Measurements from ENCODE around the gene MLLT10. TPM values are rescaled to one million over a fixed set of nuclear protein-coding genes. Genes with fewer than 3 reads are reported as not detected.
"Not testable (repeated sequence)": the region's sequence is repeated elsewhere in the genome, so short reads cannot be mapped to it uniquely, and the experiment has no call there.

Gene MLLT10
- total RNA-seq, 2 experiments from 2014 or later: 44.1 to 47.2 TPM

DNA sequence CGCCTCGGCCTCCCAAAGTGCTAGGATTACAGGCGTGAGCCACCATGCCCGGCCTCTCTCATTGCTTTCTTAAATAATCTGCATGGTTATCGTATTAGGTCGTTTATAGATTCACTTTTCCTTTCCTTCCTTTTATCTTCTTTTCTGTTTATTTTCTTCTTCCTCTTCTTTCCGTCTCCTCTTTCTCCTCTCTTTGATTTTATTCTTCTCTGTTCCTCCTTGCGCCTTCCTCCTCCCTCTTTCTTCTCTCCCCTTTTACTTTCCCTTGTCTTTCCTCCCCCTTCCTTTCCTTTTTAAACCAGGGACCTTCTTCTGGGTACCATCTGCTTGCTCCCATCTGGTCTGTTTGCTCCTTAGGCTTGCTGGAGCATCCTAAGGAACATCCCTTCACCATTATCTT is 18.6 kb downstream of the MLLT10 start:
- Mint-ChIP-seq H3K4me3 (no peak overlapping the region), H3K9me3 (no peaks in the 10 kb centered on the region), H3K27me3 (no peaks in the 10 kb centered on the region), H3K36me3 (ENCODE audit: low read depth) (peaks cover 67% of the 10 kb centered on the region), H3K4me1 (peaks cover 21% of the 10 kb centered on the region), H3K27ac (no peak overlapping the region)
- no peak for DNase-seq
- ChIA-PET POLR2A (no interaction called here), CTCF (no interaction called here)

DNA sequence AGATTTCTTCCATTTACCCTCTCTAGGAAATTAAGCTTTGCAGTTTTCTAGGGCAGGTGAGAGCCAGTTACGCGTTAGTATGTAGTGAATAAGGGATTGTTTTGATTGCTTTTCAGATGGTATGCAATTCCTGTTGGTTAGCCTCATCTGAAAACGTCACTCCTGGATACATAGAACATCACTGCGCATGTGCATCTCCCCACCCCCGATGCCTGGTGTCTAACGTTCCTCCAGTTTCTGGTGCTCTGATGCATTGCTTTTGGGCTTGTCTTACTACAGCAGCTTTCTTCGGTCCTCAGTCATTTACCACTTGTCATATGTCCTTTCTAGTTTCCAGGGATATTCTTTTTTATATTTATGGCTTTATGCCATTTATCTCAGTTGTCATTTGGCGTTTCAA is 22.5 kb downstream of the MLLT10 start:
- Mint-ChIP-seq H3K9me3 (no peaks in the 10 kb centered on the region), H3K27me3 (no peaks in the 10 kb centered on the region), H3K36me3 (ENCODE audit: low read depth) (peaks cover 64% of the 10 kb centered on the region), H3K27ac (peak overlapping the region; percentile 52), H3K4me3 (no peak overlapping the region), H3K4me1 (peaks cover 19% of the 10 kb centered on the region)
- ChIA-PET CTCF (no interaction called here), POLR2A (no interaction called here)
- DNase-seq: no peak

DNA sequence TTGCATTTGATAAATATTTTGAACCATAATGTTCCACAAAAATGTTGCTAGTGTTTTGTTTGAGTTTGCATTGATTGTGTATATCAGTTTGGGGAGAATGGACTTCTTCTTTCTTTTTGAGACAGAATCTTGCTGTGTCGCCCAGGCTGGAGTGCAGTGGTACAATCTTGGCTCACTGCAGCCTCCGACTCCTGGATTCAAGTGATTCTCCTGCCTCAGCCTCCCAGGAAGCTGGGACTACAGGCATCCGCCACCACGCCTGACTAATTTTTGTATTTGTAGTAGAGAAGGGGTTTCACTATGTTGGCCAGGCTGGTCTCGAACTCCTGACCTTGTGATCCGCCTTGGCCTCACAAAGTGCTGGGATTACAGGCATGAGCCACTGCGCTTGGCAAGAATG is 25.0 kb downstream of the MLLT10 start:
- H3K27ac Mint-ChIP-seq, H3K4me3 Mint-ChIP-seq, H3K27me3 Mint-ChIP-seq, DNase-seq, POLR2A ChIA-PET, H3K9me3 Mint-ChIP-seq: not testable (repeated sequence)
- Mint-ChIP-seq H3K36me3 (ENCODE audit: low read depth) (peaks cover 56% of the 10 kb centered on the region), H3K4me1 (peaks cover 19% of the 10 kb centered on the region)
- CTCF ChIA-PET: interaction anchor here (0.8 to 1.7 kb wide), 2 partner anchors 9 to 17 kb away, joined by 3 to 4 read pairs; no protein-coding TSS in a partner anchor

DNA sequence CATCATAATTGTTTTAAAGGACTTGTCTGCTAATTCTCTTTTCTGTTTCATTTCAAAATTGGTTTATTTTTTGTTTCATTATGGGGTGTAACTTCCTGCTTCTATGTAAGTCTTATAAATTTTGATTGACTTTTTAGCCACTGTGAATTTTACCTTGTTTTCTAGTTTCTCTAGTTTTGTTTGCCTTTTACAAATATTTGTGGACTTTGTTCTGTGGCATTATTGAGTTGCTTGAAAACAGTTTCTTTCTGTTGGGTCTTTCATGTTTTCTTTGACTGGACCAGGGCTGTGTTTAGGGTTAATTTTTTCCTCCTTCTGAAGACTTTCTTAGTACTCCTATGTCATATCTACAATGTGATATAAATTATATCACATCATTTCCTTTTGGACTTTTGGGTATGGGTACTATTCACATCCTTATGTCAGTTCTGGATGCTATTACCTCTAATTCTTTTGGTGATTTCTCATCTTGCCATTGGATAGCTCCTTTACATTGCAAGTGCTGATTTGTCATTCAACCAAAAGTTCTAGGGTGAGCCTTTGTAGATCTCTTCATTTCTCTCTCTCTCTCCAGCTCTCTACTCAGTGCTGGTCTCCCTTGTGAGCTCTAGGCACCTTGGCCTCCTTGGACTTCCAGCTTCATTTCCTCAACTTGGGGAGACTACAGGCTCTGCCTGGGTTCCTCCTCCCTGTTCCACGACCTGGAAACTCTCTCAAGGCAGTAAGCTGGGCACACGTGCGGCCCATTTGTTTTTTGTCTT is 36.9 kb downstream of the MLLT10 start:
- peak overlapping the region; percentile 37 for H3K27ac Mint-ChIP-seq
- no peak overlapping the region for H3K4me3 Mint-ChIP-seq
- H3K9me3 Mint-ChIP-seq: peaks cover 4% of the 10 kb centered on the region
- H3K27me3 Mint-ChIP-seq: no peaks in the 10 kb centered on the region
- peaks cover 38% of the 10 kb centered on the region for H3K4me1 Mint-ChIP-seq
- no peak for DNase-seq
- POLR2A ChIA-PET: no interaction called here
- H3K36me3 Mint-ChIP-seq (ENCODE audit: low read depth): peaks cover 58% of the 10 kb centered on the region
- CTCF ChIA-PET: interaction anchor here (0.6 kb wide), 2 partner anchors 9 to 15 kb away, joined by 3 read pairs; no protein-coding TSS in a partner anchor

DNA sequence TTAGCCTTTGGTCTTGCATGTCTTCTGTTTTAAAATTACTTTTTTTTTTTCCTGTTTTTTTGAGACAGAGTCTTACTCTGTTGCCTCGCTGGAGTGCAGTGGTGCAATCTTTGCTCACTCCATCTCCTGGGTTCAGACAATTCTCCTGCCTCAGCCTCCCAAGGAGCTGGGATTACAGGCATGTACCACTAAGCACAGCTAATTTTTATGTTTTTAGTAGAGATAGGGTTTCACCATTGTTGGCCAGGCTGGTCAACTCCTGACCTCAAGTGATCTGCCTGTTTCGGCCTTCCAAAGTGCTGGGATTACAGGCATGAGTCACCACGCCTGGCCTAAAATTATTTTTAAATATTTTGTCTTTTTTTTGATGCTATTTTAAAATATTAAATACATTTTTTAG is 38.5 kb downstream of the MLLT10 start:
- peaks cover 31% of the 10 kb centered on the region for H3K4me1 Mint-ChIP-seq
- peaks cover 57% of the 10 kb centered on the region for H3K36me3 Mint-ChIP-seq (ENCODE audit: low read depth)
- H3K27me3 Mint-ChIP-seq: no peaks in the 10 kb centered on the region
- H3K9me3 Mint-ChIP-seq: peaks cover 4% of the 10 kb centered on the region
- POLR2A ChIA-PET: no interaction called here
- H3K4me3 Mint-ChIP-seq: no peak overlapping the region
- H3K27ac Mint-ChIP-seq: no peak overlapping the region
- no peak for DNase-seq
- CTCF ChIA-PET: no interaction called here

DNA sequence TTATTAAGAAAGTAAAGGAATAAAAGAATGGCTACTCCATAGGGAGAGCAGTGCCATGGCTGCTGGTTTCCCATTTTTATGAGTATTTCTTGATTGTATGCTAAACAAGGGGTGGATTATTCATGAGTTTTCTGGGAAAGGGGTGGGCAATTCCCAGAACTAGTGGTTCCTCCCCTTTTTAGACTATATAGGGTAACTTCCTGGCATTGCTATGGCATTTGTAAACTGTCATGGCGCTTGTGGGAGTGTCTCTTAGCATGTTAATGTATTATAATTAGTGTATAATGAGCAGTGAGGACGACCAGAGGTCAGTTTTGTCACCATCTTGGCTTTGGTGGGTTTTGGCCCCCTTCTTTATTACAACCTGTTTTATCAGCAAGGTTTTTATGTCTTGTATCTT is 40.5 kb downstream of the MLLT10 start:
- H3K27ac Mint-ChIP-seq, H3K4me3 Mint-ChIP-seq, CTCF ChIA-PET, H3K27me3 Mint-ChIP-seq, DNase-seq, H3K9me3 Mint-ChIP-seq, POLR2A ChIA-PET: not testable (repeated sequence)
- peaks cover 59% of the 10 kb centered on the region for H3K36me3 Mint-ChIP-seq (ENCODE audit: low read depth)
- H3K4me1 Mint-ChIP-seq: peaks cover 39% of the 10 kb centered on the region

DNA sequence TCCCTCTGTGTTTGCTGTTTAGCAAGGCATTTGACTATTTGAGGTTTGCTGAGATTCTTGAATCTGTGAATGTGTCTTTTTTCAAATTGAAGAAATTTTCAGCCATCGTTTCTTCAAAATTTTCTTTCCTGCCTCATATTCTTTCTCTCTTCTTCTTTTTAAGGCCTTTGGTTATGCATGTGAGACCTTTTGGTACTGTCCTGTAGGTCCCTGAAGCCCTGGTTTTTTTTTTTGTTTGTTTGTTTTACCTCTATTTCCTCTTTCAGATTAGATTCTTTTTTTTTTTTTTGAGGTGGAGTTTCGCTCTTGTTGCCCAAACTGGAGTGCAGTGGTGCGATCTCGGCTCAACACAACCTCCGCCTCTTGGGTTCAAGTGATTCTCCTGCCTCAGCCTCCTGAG is 45.3 kb downstream of the MLLT10 start:
- Mint-ChIP-seq H3K9me3 (peaks cover 10% of the 10 kb centered on the region), H3K4me3 (no peak overlapping the region), H3K27me3 (no peaks in the 10 kb centered on the region), H3K4me1 (peaks cover 24% of the 10 kb centered on the region), H3K36me3 (ENCODE audit: low read depth) (peaks cover 52% of the 10 kb centered on the region), H3K27ac (peak overlapping the region; percentile 37)
- no peak for DNase-seq
- CTCF ChIA-PET: interaction anchor here (0.7 kb wide), 1 partner anchor 835 kb away, joined by 3 read pairs; no protein-coding TSS in a partner anchor
- POLR2A ChIA-PET: no interaction called here

DNA sequence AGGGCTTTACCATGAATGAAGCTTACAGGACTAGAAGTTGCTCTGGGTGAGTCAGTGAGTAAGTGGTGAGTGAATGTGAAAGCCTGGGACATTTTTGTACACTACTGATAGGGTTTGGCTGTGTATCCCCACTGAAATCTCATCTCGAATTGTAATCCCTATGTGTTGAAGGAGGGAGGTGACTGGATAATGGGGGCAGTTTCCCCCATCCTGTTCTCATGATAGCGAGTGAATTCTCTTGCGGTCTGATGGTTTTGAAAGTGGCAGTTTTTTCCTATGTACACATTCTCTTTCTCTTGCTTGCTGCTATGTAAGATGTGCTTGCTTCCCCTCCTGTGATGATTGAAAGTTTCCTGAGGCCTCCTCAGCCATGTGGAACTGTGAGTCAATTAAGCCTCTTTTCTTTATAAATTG is 47.4 kb downstream of the MLLT10 start:
- H3K9me3 Mint-ChIP-seq, DNase-seq, H3K4me3 Mint-ChIP-seq, POLR2A ChIA-PET, H3K27me3 Mint-ChIP-seq, H3K27ac Mint-ChIP-seq: not testable (repeated sequence)
- CTCF ChIA-PET: interaction anchor here (0.6 kb wide), 1 partner anchor 115 kb away, joined by 3 read pairs; no protein-coding TSS in a partner anchor
- peaks cover 32% of the 10 kb centered on the region for H3K4me1 Mint-ChIP-seq
- peaks cover 47% of the 10 kb centered on the region for H3K36me3 Mint-ChIP-seq (ENCODE audit: low read depth)

DNA sequence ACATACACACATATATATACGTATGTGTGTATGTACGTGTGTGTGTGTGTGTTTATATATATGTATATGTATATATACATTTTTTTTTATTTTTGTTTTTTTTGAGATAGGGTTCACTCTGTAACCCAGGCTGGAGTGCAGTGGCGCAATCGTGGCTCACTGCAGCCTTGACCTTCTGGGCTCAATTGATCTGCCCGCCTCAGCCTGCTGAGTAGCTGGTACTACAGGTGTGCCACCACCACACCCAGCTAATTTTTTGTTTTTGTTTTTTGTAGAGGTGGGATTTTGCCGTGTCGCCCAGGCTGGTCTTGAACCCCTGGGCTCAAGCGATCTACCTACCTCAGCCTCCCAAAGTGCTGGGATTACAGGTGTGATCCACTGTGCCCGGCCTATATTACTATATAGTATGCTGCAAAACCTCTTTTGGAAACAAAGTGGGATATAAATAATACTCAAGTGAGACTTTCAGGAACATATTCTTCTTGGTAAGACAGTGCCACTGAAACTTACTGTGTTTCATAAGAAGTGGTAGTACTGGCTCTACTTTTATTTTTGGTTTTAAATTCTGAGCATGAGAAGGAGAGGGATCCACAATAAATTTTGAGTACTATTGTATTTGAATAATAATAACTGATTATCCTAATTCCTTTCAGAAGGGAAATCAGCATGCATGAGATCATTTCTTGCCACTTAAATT is 51.0 kb downstream of the MLLT10 start:
- H3K27ac Mint-ChIP-seq: no peak overlapping the region
- POLR2A ChIA-PET: no interaction called here
- H3K36me3 Mint-ChIP-seq (ENCODE audit: low read depth): peaks cover 56% of the 10 kb centered on the region
- H3K4me3 Mint-ChIP-seq: no peak overlapping the region
- no peak for DNase-seq
- peaks cover 37% of the 10 kb centered on the region for H3K4me1 Mint-ChIP-seq
- CTCF ChIA-PET: interaction anchor here (0.6 to 0.9 kb wide), 2 partner anchors 113 to 382 kb away, joined by 3 read pairs; no protein-coding TSS in a partner anchor
- no peaks in the 10 kb centered on the region for H3K27me3 Mint-ChIP-seq
- H3K9me3 Mint-ChIP-seq: peaks cover 10% of the 10 kb centered on the region

DNA sequence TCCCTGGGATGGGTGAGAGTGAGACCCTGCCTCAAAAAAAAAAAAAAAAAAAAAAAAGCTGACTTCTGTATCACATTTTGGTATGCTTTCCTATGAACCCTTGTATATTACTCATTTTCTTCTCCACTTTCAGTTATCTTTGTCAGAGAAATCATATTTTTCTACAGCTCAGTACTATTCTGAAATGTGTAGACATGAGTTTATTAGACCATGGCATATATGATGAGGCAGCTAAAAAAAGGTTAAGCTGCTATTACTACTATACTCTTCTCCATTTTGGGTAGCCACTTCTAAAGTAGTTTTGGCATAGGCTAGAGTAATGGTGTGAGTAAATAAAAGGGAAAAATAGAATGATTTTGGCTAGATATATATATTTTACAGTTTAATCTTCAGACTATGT is 53.4 kb downstream of the MLLT10 start:
- CTCF ChIA-PET: interaction anchor here (0.8 kb wide), 1 partner anchor 50 kb away, joined by 3 read pairs; no protein-coding TSS in a partner anchor
- POLR2A ChIA-PET: no interaction called here
- H3K27ac Mint-ChIP-seq: no peak overlapping the region
- H3K9me3 Mint-ChIP-seq: peaks cover 9% of the 10 kb centered on the region
- peaks cover 35% of the 10 kb centered on the region for H3K4me1 Mint-ChIP-seq
- DNase-seq: no peak
- no peaks in the 10 kb centered on the region for H3K27me3 Mint-ChIP-seq
- no peak overlapping the region for H3K4me3 Mint-ChIP-seq
- peaks cover 58% of the 10 kb centered on the region for H3K36me3 Mint-ChIP-seq (ENCODE audit: low read depth)

DNA sequence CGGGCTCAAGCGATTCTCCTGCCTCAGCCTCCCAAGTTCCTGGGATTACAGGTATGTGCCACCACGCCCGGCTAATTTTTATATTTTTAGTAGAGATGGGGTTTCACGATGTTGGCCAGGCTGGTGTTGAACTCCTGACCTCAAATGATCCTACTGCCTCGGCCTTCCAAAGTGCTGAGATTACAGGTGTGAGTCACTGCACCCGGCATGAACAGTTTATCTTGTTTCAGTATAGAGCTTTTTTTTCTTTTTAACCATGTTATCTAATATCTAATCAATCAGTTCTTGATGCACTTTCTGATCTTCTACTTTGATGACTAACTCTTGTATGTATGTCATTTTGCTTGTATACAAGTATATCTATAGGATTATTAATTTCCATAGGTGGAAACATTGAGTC is 54.1 kb downstream of the MLLT10 start:
- Mint-ChIP-seq H3K4me1 (peaks cover 31% of the 10 kb centered on the region), H3K36me3 (ENCODE audit: low read depth) (peaks cover 58% of the 10 kb centered on the region)
- POLR2A ChIA-PET, H3K27me3 Mint-ChIP-seq, H3K4me3 Mint-ChIP-seq, H3K9me3 Mint-ChIP-seq, CTCF ChIA-PET, DNase-seq, H3K27ac Mint-ChIP-seq: not testable (repeated sequence)

DNA sequence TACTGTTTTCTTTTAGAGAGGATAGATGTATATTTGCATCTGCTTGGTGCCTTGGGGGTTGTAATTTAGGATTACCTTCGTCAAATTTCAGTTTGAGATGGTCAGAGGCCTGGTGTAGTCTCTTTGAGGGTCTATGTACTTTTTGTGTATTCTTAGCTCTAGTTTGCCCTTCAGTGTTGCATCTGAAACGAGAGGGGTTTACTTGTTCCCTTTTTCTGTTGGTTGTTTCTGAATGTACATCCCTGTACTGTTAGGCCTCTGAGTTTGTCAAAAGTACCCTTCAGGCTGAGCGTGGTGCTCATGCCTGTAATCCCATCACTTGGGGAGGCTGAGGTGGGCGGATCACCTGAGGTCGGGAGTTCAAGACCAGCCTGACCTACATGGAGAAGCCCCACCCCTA is 60.0 kb downstream of the MLLT10 start:
- H3K9me3 Mint-ChIP-seq: no peaks in the 10 kb centered on the region
- H3K4me3 Mint-ChIP-seq: no peak overlapping the region
- no peak for DNase-seq
- no peaks in the 10 kb centered on the region for H3K27me3 Mint-ChIP-seq
- ChIA-PET CTCF (no interaction called here), POLR2A (no interaction called here)
- peaks cover 15% of the 10 kb centered on the region for H3K4me1 Mint-ChIP-seq
- no peak overlapping the region for H3K27ac Mint-ChIP-seq
- H3K36me3 Mint-ChIP-seq (ENCODE audit: low read depth): peaks cover 43% of the 10 kb centered on the region

DNA sequence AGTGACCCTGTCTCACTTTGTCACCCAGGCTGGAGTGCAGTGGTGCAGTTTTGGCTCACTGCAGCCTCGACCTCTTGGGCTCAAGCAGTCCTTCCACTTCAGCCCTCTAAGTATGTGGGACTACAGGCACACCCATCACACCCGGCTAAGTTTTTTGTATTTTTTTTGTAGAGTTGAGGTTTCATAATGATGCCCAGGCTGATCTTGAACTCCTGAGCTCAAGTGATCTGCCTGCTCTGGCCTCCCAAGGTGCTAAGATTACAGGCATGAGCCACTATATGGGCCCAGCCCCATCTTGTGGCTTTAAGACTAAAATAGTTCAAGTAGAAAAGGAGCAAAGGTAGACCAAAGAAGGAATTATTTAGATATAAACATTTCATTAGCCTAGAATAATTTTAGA is 65.5 kb downstream of the MLLT10 start:
- ChIA-PET CTCF (interaction anchor here (1.1 kb wide), 1 partner anchor 89 kb away, joined by 3 read pairs; no protein-coding TSS in a partner anchor), POLR2A (no interaction called here)
- DNase-seq: no peak
- no peaks in the 10 kb centered on the region for H3K9me3 Mint-ChIP-seq
- no peak overlapping the region for H3K27ac Mint-ChIP-seq
- no peaks in the 10 kb centered on the region for H3K27me3 Mint-ChIP-seq
- H3K4me1 Mint-ChIP-seq: no peaks in the 10 kb centered on the region
- no peak overlapping the region for H3K4me3 Mint-ChIP-seq
- peaks cover 22% of the 10 kb centered on the region for H3K36me3 Mint-ChIP-seq (ENCODE audit: low read depth)
